H1 (cell line): ENCODE data around the gene KLF12. TPM values are rescaled to one million over a fixed set of nuclear protein-coding genes. Genes with fewer than 3 reads are reported as not detected.

Experiments
- CTCF ChIA-PET: fragments of 300-600 bp; sonication (Branson Sonifier 250); formaldehyde crosslinking; loops from one replicate; lab custom pipeline; 2021; ENCODE audit not compliant: partially characterized antibody; lab: Charles Lee
- POLR2A ChIA-PET: fragments of 300-600 bp; sonication (Branson Sonifier 250); formaldehyde crosslinking; loops from one replicate; lab custom pipeline; 2021; ENCODE audit warnings: inconsistent platforms; ENCODE audit not compliant: partially characterized antibody; lab: Charles Lee
- DNase-seq, 2 experiments: peaks; one replicate each; pipeline versions ENCODE4 v3.0.0 to v3.0.0-alpha.2; 2010 to 2022; ENCODE audit warnings: low spot score in 2 of 2, low read depth in 1 of 2, mixed read lengths in 1 of 2
- FAIRE-seq: peaks from 2 replicates; lab custom pipeline; 2011; peaks lifted over from hg19 to GRCh38; lab: Jason Lieb, UNC
- H2AFZ ChIP-seq: 2 replicates; pipeline ENCODE4 v1.8.1; 2012; ENCODE audit warnings: low read length, inconsistent platforms
- H2AK5ac ChIP-seq: 2 replicates; pipeline ENCODE4 v1.6.1; 2013; ENCODE audit warnings: low read depth, low read length
- H2BK120ac ChIP-seq: replicated peaks from 2 replicates; pipeline ENCODE3; 2013; ENCODE audit warnings: low read depth, low read length, inconsistent platforms
- H2BK12ac ChIP-seq: 2 replicates; pipeline ENCODE4 v1.6.1; 2013; ENCODE audit warnings: low read depth, low read length
- H2BK15ac ChIP-seq: 2 replicates; pipeline ENCODE4 v1.6.1; 2013; ENCODE audit warnings: low read length
- H2BK20ac ChIP-seq: 2 replicates; pipeline ENCODE4 v1.6.1; 2013; ENCODE audit warnings: low read length
- H2BK5ac ChIP-seq: 2 replicates; pipeline ENCODE4 v1.6.1; 2013; ENCODE audit warnings: low read depth, low read length
- H3K14ac ChIP-seq: 2 replicates; pipeline ENCODE4 v1.6.1; 2013; ENCODE audit warnings: inconsistent platforms; ENCODE audit not compliant: insufficient read length
- H3K18ac ChIP-seq: 2 replicates; pipeline ENCODE4 v1.6.1; 2013; ENCODE audit warnings: low read length; ENCODE audit errors: extremely low read depth
- H3K23ac ChIP-seq: 2 replicates; pipeline ENCODE4 v1.6.1; 2013; ENCODE audit warnings: inconsistent platforms; ENCODE audit not compliant: insufficient read length
- H3K23me2 ChIP-seq: 2 replicates; pipeline ENCODE4 v1.6.1; 2013; ENCODE audit warnings: low read depth, low read length
- H3K27ac ChIP-seq: 2 replicates; pipeline ENCODE4 v1.6.1; 2011; ENCODE audit warnings: low read depth, low read length, inconsistent platforms
- H3K27me3 ChIP-seq, 4 experiments: replicated peaks in 1 of 4; 1 replicate in 1 of 4; 2 replicates in 3 of 4; pipeline versions ENCODE4 v1.6.1 to v1.8.1; 2011 to 2013; ENCODE audit warnings: low read length in 3 of 4, mild to moderate bottlenecking in 3 of 4, inconsistent platforms in 2 of 4, mixed read lengths in 2 of 4, moderate library complexity in 1 of 4; ENCODE audit not compliant: control insufficient read depth in 3 of 4, insufficient read depth in 3 of 4; ENCODE audit errors: extremely low read depth in 1 of 4
- H3K36me3 ChIP-seq, 4 experiments: 2 replicates each; pipeline versions ENCODE4 v1.6.1 to v1.8.1; 2011 to 2013; ENCODE audit warnings: mild to moderate bottlenecking in 4 of 4, low read length in 3 of 4, moderate library complexity in 2 of 4, control low read depth in 1 of 4, inconsistent platforms in 1 of 4; ENCODE audit not compliant: insufficient read depth in 4 of 4, control insufficient read depth in 2 of 4
- H3K4ac ChIP-seq: replicated peaks from 2 replicates; pipeline ENCODE3; 2013; ENCODE audit warnings: low read length, low read depth, mixed read lengths, inconsistent platforms; ENCODE audit not compliant: insufficient read length
- H3K4me1 ChIP-seq, 4 experiments: replicated peaks in 1 of 4; 1 replicate in 1 of 4; 2 replicates in 3 of 4; pipeline versions ENCODE4 v1.6.1 to v1.8.1; 2011 to 2013; ENCODE audit warnings: low read length in 3 of 4, inconsistent platforms in 2 of 4, mixed read lengths in 1 of 4; ENCODE audit not compliant: insufficient read depth in 4 of 4, control insufficient read depth in 3 of 4
- H3K4me2 ChIP-seq, 2 experiments: 2 replicates each; pipeline versions ENCODE4 v1.6.1 to v1.8.1; 2011 to 2013; ENCODE audit warnings: low read depth in 2 of 2, low read length in 2 of 2, control low read depth in 1 of 2, inconsistent platforms in 1 of 2, mild to moderate bottlenecking in 1 of 2; ENCODE audit not compliant: insufficient read depth in 1 of 2
- H3K4me3 ChIP-seq, 4 experiments: fragments of 200-600, 300-600 bp in 1 of 4; sonication (generic), shearing (Covaris generic), sonication (Bioruptor Twin) in 1 of 4; 2 replicates each; pipeline versions ENCODE4 v1.5.1 to v1.8.1; 2011 to 2016; ENCODE audit warnings: low read length in 4 of 4, low read depth in 3 of 4, control low read depth in 2 of 4, inconsistent platforms in 2 of 4, mild to moderate bottlenecking in 2 of 4, mixed read lengths in 1 of 4, moderate library complexity in 1 of 4; ENCODE audit not compliant: insufficient read depth in 2 of 4; ENCODE audit errors: extremely low read depth in 1 of 4
- H3K56ac ChIP-seq: replicated peaks from 2 replicates; pipeline ENCODE3; 2013; ENCODE audit warnings: low read depth, mild to moderate bottlenecking, mixed read lengths, low read length, inconsistent platforms; ENCODE audit not compliant: insufficient read length
- H3K79me1 ChIP-seq: 2 replicates; pipeline ENCODE4 v1.6.1; 2013; ENCODE audit warnings: low read depth, low read length, control low read depth
- H3K79me2 ChIP-seq, 2 experiments: 2 replicates each; pipeline versions ENCODE4 v1.6.1 to v1.8.1; 2012 to 2013; ENCODE audit warnings: low read length in 2 of 2, mild to moderate bottlenecking in 2 of 2, inconsistent platforms in 1 of 2; ENCODE audit not compliant: insufficient read depth in 2 of 2, control insufficient read depth in 1 of 2
- H3K9ac ChIP-seq, 4 experiments: replicated peaks in 1 of 4; 1 replicate in 1 of 4; 2 replicates in 3 of 4; pipeline versions ENCODE4 v1.6.1 to v1.8.1; 2011 to 2013; ENCODE audit warnings: low read depth in 3 of 4, low read length in 3 of 4, control low read depth in 2 of 4, mild to moderate bottlenecking in 2 of 4, moderate library complexity in 2 of 4, inconsistent platforms in 1 of 4; ENCODE audit errors: extremely low read depth in 1 of 4
- H3K9me3 ChIP-seq, 2 experiments: 2 replicates each; pipeline versions ENCODE4 v1.6.1 to v1.8.1; 2012 to 2013; ENCODE audit warnings: mild to moderate bottlenecking in 2 of 2, moderate library complexity in 2 of 2, control low read depth in 1 of 2, inconsistent platforms in 1 of 2, low read depth in 1 of 2, low read length in 1 of 2, mixed read lengths in 1 of 2; ENCODE audit not compliant: insufficient read depth in 2 of 2
- H4K20me1 ChIP-seq, 2 experiments: replicated peaks in 1 of 2; 2 replicates each; pipeline versions ENCODE3 to v1.8.1; 2011 to 2013; ENCODE audit warnings: inconsistent platforms in 2 of 2, low read length in 2 of 2, mild to moderate bottlenecking in 1 of 2; ENCODE audit not compliant: insufficient read depth in 2 of 2, control insufficient read depth in 1 of 2
- H4K5ac ChIP-seq: 2 replicates; pipeline ENCODE4 v1.6.1; 2013; ENCODE audit warnings: low read length, low read depth, mixed read lengths, inconsistent platforms; ENCODE audit not compliant: insufficient read length
- H4K8ac ChIP-seq: 2 replicates; pipeline ENCODE4 v1.8.0; 2013; ENCODE audit warnings: mild to moderate bottlenecking, moderate library complexity, low read length, inconsistent platforms; ENCODE audit not compliant: insufficient read depth; ENCODE audit errors: extremely low read depth
- H4K91ac ChIP-seq: replicated peaks from 2 replicates; pipeline ENCODE3; 2013; ENCODE audit warnings: low read length, mixed read lengths, inconsistent platforms; ENCODE audit not compliant: insufficient read length
- ATF2 ChIP-seq: IDR thresholded peaks from 2 replicates; pipeline ENCODE4 v1.6.1; 2012; ENCODE audit warnings: low read length, inconsistent platforms
- BCL11A ChIP-seq, 2 experiments: IDR thresholded peaks; one replicate each; pipeline ENCODE4 v1.6.1; 2011; ENCODE audit warnings: low read depth in 2 of 2, low read length in 2 of 2, mild to moderate bottlenecking in 2 of 2
- CEBPB ChIP-seq: IDR thresholded peaks from 2 replicates; pipeline ENCODE4 v1.6.1; 2012; ENCODE audit warnings: low read depth, low read length
- CTCF ChIP-seq, 3 experiments: IDR thresholded peaks; 1 replicate in 2 of 3; 2 replicates in 1 of 3; pipeline versions ENCODE4 v1.5.1 to v1.6.1; 2011; ENCODE audit warnings: low read length in 3 of 3, mild to moderate bottlenecking in 3 of 3, inconsistent platforms in 2 of 3, low read depth in 1 of 3, moderate library complexity in 1 of 3; ENCODE audit not compliant: insufficient read depth in 1 of 3; ENCODE audit errors: control extremely low read depth in 1 of 3
- EGR1 ChIP-seq: IDR thresholded peaks from 2 replicates; pipeline ENCODE4 v1.6.1; 2011; ENCODE audit warnings: low read depth, low read length, borderline replicate concordance
- GABPA ChIP-seq: IDR thresholded peaks from 2 replicates; pipeline ENCODE4 v1.6.1; 2011; ENCODE audit warnings: mild to moderate bottlenecking, low read length, moderate library complexity, borderline replicate concordance; ENCODE audit not compliant: insufficient read depth
- JUND ChIP-seq: IDR thresholded peaks from 2 replicates; pipeline ENCODE4 v1.6.1; 2011; ENCODE audit warnings: mild to moderate bottlenecking, improper control_type of control experiment, low read length
- RNF2 ChIP-seq: fragments of 200-900, 300-1000 bp; sonication (generic); IDR thresholded peaks from 2 replicates; pipeline ENCODE4 v1.7.1; 2016; ENCODE audit warnings: borderline replicate concordance, low read depth, mild to moderate bottlenecking, antibody characterized with exemption, low read length; ENCODE audit not compliant: poor library complexity, severe bottlenecking; ENCODE audit errors: missing control alignments
- SP1 ChIP-seq: IDR thresholded peaks from 2 replicates; pipeline ENCODE4 v1.6.1; 2011; ENCODE audit warnings: low read depth, low read length
- SUZ12 ChIP-seq: fragments of 200-600 bp; sonication (generic); IDR thresholded peaks from 2 replicates; pipeline ENCODE4 v1.6.1; 2012; ENCODE audit warnings: mild to moderate bottlenecking, inconsistent platforms, low read length, moderate library complexity, mixed read lengths
- WGBS, 2 experiments: shearing (Covaris generic) in 1 of 2; methylation state at CpG; one replicate each; pipeline versions ENCODE4 v1.1.6 to v1.1.7; 2013 to 2015; ENCODE audit warnings: low lambda C conversion rate in 2 of 2, mixed read lengths in 2 of 2, inconsistent platforms in 1 of 2, low coverage in 1 of 2, missing lambda C conversion rate in 1 of 2; ENCODE audit not compliant: insufficient replicate concordance in 2 of 2, insufficient coverage in 1 of 2, insufficient read length in 1 of 2; ENCODE audit errors: extremely low coverage in 1 of 2, missing lambda C conversion rate in 1 of 2; 5-methylcytosine and 5-hydroxymethylcytosine counted together
- polyA plus RNA-seq, 7 experiments: library from polyadenylated mRNA; depleted of rRNA in 3 of 7; stranded (reverse) in 5 of 7; unstranded in 2 of 7; fragments of >200 nt in 5 of 7; fragments of 200-250 nt in 2 of 7; gene quantifications; 1 replicate in 5 of 7; 2 replicates in 1 of 7; 4 replicates in 1 of 7; pipeline versions ENCODE4 v1.2.1 to v1.2.3, GENCODE V29; 2011 to 2013; ENCODE audit warnings: missing spikeins in 2 of 7, mixed read lengths in 2 of 7
- total RNA-seq: library from RNA; stranded (reverse); fragmentation: NEBNext Ultra II Directional; extraction: Animal tissue kit (Norgen Biotek cat#: 25700); gene quantifications from 2 replicates; pipeline ENCODE4 v1.2.1, GENCODE V29; 2021

The KLF12 gene
- total and polyA plus RNA-seq, 2 of the 8 experiments (the other 6 are each of a cell fraction or from before 2014, with no cell fraction given), result 6.6 to 12.1 TPM

GRCh38 chr13:74098077-74098476 lies 36.1 kb downstream of the KLF12 start:
- no peak for FAIRE-seq
- no peak overlapping the region for H2BK5ac ChIP-seq
- no peak overlapping the region for H2BK15ac ChIP-seq
- POLR2A ChIA-PET, result no interaction called here
- H3K4ac ChIP-seq, result no peak overlapping the region
- H3K79me2 ChIP-seq, result peaks cover 0 to 24% of the 10 kb centered on the region in 2 experiments; a peak in 2 of 4 replicates
- no peak overlapping the region for H3K9ac ChIP-seq
- H4K20me1 ChIP-seq, result peaks cover 0 to 2% of the 10 kb centered on the region in 2 experiments
- H4K5ac ChIP-seq, result no peak overlapping the region
- no peak overlapping the region for H3K27ac ChIP-seq
- H3K18ac ChIP-seq, result no peak overlapping the region
- H2AFZ ChIP-seq, result no peak overlapping the region
- H3K79me1 ChIP-seq, result no peaks in the 10 kb centered on the region
- DNase-seq, result no peak
- H3K4me2 ChIP-seq, result no peak overlapping the region
- H3K14ac ChIP-seq, result no peak overlapping the region
- no peak overlapping the region for H4K8ac ChIP-seq
- no peak overlapping the region for H4K91ac ChIP-seq
- WGBS, 2 experiments, result 81% methylated on average over 1 of the region's 1 CpG; no CpG with 5 or more reads in 1 of the 2 experiments
- no peak overlapping the region for H3K23ac ChIP-seq
- H2BK120ac ChIP-seq, result no peak overlapping the region
- H2BK20ac ChIP-seq, result no peak overlapping the region
- H2AK5ac ChIP-seq, result no peak overlapping the region
- no peak overlapping the region for H3K4me3 ChIP-seq
- H3K9me3 ChIP-seq, result peaks cover 0 to 7% of the 10 kb centered on the region in 2 experiments; a peak in 1 of 4 replicates
- no peak overlapping the region for H3K56ac ChIP-seq
- no peaks in the 10 kb centered on the region for H3K36me3 ChIP-seq
- no peaks in the 10 kb centered on the region for H3K23me2 ChIP-seq
- H2BK12ac ChIP-seq, result no peak overlapping the region
- H3K27me3 ChIP-seq, result no peaks in the 10 kb centered on the region
- CTCF ChIA-PET, result interaction anchor here (0.5 kb wide), 1 partner anchor 1309 kb away, joined by 3 read pairs; no protein-coding TSS in a partner anchor
- H3K4me1 ChIP-seq, result no peaks in the 10 kb centered on the region
- TF ChIP-seq ATF2 (no peak), SUZ12 (no peak), RNF2 (no peak), GABPA (no peak), BCL11A (IDR thresholded peaks at IDR 0.05; ENCODE audit: low read depth in 2 of 2, low read length in 2 of 2) (no peak), SP1 (no peak), CEBPB (no peak), JUND (no peak), CTCF (IDR thresholded peaks at IDR 0.05; ENCODE audit: control extremely low read depth in 1 of 3, insufficient read depth in 1 of 3, low read depth in 1 of 3, low read length in 3 of 3) (no peak), EGR1 (no peak)
